ENCODE data around the gene SDCCAG8.

The SDCCAG8 gene

GRCh38 chr1:243505986-243506689, 250.3 kb downstream of the SDCCAG8 start:
- DNase-seq (ENCODE audit: low read depth), result no peak

GRCh38 chr1:243507001-243507671, 251.3 kb downstream of the SDCCAG8 start:
- no peak for DNase-seq (ENCODE audit: low read depth)

- no peak for DNase-seq (ENCODE audit: low read depth)
Observed at GRCh38 chr1:243507672-243508302, 251.9 kb downstream of the SDCCAG8 start.

GRCh38 chr1:243508303-243508713, 252.5 kb downstream of the SDCCAG8 start:
- no peak for DNase-seq (ENCODE audit: low read depth)

GRCh38 chr1:243508943-243509342, 253.1 kb downstream of the SDCCAG8 start:
- no peak for DNase-seq (ENCODE audit: low read depth)

GRCh38 chr1:243510928-243511327, 255.1 kb downstream of the SDCCAG8 start:
- DNase-seq (ENCODE audit: low read depth), result peak; percentile 20

- DNase-seq (ENCODE audit: low read depth), result peak; percentile 62
Observed at GRCh38 chr1:243513726-243514491, 258.1 kb downstream of the SDCCAG8 start.

- DNase-seq (ENCODE audit: low read depth), result no peak
Observed at GRCh38 chr1:243514927-243515326, 259.1 kb downstream of the SDCCAG8 start.

- no peak for DNase-seq (ENCODE audit: low read depth)
Observed at GRCh38 chr1:243520831-243521230, 265.0 kb downstream of the SDCCAG8 start.

GRCh38 chr1:243523766-243524165, 267.9 kb downstream of the SDCCAG8 start:
- no peak for DNase-seq (ENCODE audit: low read depth)

GRCh38 chr1:243525085-243525487, 269.2 kb downstream of the SDCCAG8 start:
- peak; percentile 65 for DNase-seq (ENCODE audit: low read depth)

GRCh38 chr1:243526180-243526579, 270.3 kb downstream of the SDCCAG8 start:
- DNase-seq (ENCODE audit: low read depth), result no peak

GRCh38 chr1:243528459-243529121, 272.7 kb downstream of the SDCCAG8 start:
- DNase-seq (ENCODE audit: low read depth), result no peak

GRCh38 chr1:243529512-243529911, 273.7 kb downstream of the SDCCAG8 start:
- no peak for DNase-seq (ENCODE audit: low read depth)

- DNase-seq (ENCODE audit: low read depth), result no peak
Observed at GRCh38 chr1:243535014-243535413, 279.2 kb downstream of the SDCCAG8 start.

GRCh38 chr1:243539636-243540035, 283.8 kb downstream of the SDCCAG8 start:
- no peak for DNase-seq (ENCODE audit: low read depth)

GRCh38 chr1:243542739-243543415, 287.0 kb downstream of the SDCCAG8 start:
- DNase-seq (ENCODE audit: low read depth), result no peak

- no peak for DNase-seq (ENCODE audit: low read depth)
Observed at GRCh38 chr1:243543501-243543900, 287.7 kb downstream of the SDCCAG8 start.

- no peak for DNase-seq (ENCODE audit: low read depth)
Observed at GRCh38 chr1:243546457-243546856, 290.6 kb downstream of the SDCCAG8 start.

GRCh38 chr1:243547891-243548290, 292.1 kb downstream of the SDCCAG8 start:
- DNase-seq (ENCODE audit: low read depth), result no peak

- DNase-seq (ENCODE audit: low read depth), result peak; percentile 59
Observed at GRCh38 chr1:243548516-243548915, 292.7 kb downstream of the SDCCAG8 start.
